Cerebellar cortex (tissue), 1 donor: ENCODE measurements around the gene RPTOR.
"Not testable (repeated sequence)": the region's sequence is repeated elsewhere in the genome, so short reads cannot be mapped to it uniquely, and the experiment has no call there.

ENCODE experiments used
- DNase-seq: peaks from one replicate; pipeline ENCODE4 v3.0.0-alpha.2; 2015; ENCODE audit warnings: low spot score

The RPTOR gene

DNA sequence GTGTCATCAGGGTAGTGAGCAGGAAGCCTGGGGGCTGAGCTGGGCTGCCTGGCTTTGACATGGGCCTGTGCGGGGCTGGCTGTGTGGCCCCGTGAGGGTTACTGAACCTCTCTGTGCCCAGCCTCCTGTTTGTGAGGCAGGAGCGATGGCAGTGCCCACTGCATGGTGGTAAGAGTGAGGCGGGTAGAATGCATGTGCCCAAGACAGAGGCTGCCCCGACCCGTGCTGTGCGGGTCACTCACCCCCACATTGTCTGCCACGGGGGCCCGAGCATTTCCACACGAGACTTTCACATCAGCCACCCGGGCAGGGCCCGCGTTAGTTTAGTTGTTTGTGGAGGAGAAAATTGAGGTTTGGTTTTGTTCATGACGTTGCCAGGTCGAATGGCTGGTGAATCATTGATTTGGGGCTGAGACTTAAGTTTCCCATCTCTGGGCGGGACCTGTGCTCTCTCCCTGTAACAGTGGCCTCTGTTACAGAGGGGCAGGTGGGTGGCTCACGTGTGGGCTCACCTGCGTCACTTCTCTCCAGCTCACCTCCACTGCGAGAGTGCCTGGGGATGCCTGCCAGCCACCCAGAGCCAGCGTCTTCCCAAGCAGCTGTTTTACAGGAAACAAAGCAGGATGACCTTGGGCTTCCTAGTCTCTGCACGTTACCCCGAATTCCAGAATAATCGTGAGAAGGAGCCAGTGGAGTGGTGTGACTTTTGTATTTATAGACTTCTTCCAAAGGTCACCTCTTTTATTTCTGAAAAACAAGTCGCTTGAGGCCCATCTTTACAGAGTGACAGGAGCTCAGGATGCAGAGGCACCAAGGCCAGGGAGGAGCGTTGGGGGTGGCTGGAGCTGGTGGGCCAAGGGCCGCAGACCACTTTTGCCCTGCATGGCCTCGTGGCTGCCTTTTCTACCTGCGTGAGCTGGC lies 150.6 kb downstream of the RPTOR start:
- DNase-seq: no peak

- DNase-seq: peak; percentile 90
Measured at GRCh38 chr17:80695979-80696378, 151.3 kb downstream of the RPTOR start.

GRCh38 chr17:80696456-80696855 lies 151.8 kb downstream of the RPTOR start:
- peak; percentile 28 for DNase-seq

DNA sequence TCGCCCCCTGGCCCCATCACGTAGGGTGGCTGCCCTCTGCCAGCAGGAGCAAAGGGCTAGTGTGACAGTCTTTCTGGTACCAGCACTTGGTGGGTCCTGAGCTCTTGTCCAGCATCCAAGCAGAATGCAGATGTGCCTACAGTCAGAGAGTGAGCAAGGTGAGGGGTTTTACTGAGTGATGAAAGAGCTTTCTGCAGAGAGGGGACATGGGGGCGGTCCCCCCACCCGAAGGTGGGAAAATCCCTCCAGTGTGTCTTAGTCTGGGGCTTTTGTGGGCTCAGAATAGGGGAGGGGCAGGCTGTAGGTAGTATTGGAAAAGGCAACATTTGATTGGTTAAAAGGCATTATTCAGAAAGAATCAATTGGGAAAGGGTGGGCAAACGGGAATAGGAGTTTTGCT lies 152.3 kb downstream of the RPTOR start:
- DNase-seq: no peak

GRCh38 chr17:80698297-80698696 lies 153.7 kb downstream of the RPTOR start:
- DNase-seq: no peak

- not testable (repeated sequence) for DNase-seq
Measured at GRCh38 chr17:80699205-80699604, 154.6 kb downstream of the RPTOR start.

DNA sequence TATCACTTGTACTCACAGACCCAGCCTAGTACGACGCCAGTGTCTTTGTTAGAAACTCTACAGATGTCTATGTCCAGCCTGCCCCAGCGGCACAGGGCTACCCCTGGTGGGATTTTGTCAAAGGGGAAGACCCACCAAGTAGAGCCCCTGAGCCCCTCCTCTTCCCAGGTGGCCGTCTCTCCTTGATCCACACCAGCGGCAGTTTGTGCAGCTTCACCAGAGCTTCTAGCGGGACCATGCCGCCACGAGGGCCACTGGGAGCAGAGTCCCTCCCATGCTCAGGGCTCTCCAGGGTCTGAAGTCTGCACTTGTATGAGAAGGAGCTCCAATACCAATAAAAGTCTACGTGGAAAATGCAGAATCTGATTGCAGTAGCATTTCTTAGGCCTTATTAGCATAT lies 157.1 kb downstream of the RPTOR start:
- DNase-seq: no peak

- no peak for DNase-seq
Measured at GRCh38 chr17:80702315-80703141, 157.9 kb downstream of the RPTOR start.

GRCh38 chr17:80703142-80703478 lies 158.5 kb downstream of the RPTOR start:
- no peak for DNase-seq

DNA sequence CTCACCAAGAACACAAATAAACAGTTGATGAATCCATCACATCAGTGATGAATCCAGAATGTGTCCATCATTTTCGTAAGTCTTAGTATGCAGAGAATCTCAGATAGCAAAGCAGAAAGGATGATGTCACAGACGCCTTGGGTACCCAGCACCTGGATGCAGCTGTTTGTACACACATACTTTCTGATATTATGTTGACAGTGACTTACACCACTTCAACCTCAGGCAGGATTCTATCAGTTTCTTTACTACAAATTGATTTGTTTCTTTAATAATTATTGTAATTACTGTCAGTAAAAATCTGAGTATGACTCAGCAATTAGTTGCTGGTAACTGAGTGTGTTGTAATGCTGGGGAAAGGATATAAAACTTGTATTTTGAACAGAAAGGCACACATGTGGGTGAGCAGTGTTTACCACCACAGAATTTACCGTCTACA lies 159.8 kb downstream of the RPTOR start:
- no peak for DNase-seq

DNA sequence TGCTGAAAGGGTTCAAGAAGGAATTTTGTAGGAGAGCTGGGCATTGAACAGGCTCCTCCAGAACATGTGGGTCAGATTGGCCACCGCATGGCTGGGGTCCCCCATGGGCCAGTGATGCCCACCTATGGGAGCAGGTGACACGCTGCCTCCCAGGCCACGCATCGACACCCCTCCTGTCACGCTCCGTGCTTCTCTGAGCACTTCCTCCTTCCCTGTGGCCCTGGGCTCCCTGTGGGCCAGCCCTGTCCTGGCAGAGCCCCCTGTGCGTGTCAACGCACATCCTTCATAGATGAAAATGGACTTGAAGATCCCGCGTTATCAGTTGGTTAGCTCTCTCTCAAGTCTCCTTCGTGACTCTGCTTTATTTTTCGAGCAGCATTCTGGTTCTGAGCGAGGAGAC lies 160.3 kb downstream of the RPTOR start:
- DNase-seq: no peak

DNA sequence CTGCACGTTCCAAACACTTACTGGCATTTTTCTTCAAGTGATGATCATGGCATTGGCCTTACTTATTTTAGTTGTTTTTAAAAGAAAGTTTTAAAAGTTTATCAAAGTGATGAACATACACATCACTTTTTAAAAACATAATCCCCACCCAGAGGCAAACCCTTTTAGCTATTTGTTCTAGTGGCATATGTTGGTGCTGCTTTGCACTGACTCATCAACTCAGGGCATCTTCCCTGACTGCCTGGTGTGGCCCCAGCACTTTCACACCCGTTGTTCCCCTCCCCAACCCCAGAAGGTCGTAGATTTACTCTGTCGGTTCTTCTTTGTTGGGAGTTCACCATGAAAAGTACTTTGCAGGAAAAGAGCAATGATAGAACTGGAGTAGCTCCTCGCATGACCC lies 161.3 kb downstream of the RPTOR start:
- no peak for DNase-seq

DNA sequence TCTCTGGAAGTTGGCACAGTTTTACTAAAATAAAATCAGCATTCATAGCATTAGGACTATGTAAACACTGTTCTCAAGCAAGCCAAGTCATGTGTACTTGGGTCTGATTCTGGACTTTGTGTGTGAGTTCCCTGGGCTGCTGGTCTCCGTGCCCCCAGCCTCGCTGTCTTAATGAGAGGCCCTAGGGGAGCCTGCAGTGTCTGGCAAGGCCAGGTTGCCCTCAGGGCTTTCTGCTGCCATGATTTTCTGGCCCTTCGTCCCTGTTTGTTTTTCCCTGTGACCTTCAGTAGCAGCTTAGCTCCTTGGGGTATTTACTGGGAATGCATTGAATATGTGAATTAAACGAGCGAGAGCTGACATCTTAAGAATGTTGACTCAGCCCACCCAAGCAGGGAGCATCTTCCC lies 161.8 kb downstream of the RPTOR start:
- no peak for DNase-seq

DNA sequence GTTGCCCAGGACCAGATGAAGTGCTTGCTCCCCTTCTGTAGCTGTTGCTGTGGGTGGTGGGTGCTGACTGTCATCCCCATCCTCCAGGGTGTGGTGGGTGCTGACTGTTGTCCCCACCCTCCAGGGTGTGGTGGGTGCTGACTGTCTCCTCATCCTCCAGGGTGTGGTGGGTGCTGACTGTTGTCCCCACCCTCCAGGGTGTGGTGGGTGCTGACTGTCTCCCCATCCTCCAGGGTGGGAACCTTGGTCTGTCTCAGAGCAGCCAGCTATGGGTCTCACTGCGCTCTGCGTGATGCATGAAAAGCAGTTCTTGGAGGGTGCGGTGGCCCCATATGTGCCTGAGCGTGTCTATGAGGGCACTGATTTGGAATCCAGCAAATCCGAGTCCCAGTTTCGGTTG lies 163.8 kb downstream of the RPTOR start:
- no peak for DNase-seq

DNA sequence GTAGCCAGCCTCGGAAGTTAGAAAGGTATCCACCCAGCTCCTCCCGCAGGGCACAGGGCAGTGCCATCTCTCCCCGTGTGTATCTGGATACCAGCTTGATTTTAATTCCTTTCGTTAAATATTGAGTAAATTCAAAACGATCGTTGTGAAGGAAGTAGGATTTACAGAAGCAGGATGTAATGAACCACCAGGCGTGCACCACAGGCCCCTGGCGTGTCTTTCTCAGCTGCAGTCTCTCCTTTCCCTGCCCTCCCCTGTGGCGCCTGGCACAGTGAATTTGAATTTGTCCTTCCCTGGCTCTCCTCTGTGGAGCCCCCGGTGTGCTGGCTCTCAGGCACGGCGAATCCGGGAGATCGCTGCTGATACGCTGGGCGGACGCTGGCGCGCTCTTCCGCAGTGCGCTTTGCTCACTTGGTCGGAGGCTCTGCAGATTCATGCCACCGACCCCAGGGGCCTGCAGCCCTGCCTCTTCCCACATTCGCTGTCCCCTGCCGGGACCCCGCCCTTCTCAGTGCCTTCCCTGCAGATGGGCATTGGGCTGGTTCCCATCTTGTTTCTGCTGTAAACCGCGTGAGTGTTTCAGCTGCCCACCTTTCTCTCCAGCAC lies 164.6 kb downstream of the RPTOR start:
- DNase-seq: peak; percentile 52

DNA sequence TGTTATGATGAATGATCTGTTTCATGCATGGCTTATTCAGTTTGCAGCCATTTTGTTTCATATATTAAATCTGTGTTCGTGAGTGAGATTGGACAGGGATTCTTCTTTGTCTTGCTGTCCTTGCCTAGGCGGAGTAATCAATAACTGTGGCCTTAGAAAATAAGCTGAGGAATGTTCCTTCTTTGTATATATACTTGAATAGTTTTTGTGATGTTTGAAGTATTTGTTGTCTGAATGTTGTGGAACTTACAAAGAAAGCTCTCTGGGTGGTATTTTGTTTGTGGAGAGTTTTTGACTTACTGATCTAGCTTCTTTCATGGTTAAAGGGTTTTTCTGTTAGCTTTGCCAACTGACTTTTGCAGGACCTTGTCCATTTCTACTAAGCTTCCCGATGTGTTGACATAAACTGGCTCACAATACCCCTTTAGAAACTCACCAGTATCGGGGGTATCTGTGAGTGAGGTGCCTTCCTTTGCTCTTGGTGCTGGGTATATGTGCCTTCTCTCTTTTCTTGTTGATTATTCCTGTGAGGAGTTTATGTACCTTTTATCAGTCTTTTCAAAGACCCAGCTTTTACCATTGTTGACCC lies 166.2 kb downstream of the RPTOR start:
- DNase-seq: no peak

DNA sequence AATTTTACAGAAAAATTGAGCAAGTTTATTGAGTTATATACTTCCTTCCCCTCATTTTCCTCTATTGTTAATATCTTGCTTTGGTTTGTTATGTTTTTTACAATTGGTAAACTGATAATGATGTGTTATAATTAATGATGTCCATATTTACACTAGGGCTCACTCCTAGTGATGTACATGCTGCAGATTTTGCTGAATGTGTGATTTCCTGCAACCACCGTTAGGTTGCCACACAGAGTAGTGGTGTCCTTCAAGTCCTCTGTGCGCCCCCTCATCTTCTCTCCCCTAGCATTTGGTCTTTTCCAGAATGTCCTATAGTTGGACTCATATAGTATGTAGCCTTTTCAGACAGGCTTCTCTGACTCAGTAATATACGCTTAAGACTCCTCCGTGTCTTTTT lies 167.5 kb downstream of the RPTOR start:
- no peak for DNase-seq

- no peak for DNase-seq
Measured at GRCh38 chr17:80712606-80713005, 168.0 kb downstream of the RPTOR start.

DNA sequence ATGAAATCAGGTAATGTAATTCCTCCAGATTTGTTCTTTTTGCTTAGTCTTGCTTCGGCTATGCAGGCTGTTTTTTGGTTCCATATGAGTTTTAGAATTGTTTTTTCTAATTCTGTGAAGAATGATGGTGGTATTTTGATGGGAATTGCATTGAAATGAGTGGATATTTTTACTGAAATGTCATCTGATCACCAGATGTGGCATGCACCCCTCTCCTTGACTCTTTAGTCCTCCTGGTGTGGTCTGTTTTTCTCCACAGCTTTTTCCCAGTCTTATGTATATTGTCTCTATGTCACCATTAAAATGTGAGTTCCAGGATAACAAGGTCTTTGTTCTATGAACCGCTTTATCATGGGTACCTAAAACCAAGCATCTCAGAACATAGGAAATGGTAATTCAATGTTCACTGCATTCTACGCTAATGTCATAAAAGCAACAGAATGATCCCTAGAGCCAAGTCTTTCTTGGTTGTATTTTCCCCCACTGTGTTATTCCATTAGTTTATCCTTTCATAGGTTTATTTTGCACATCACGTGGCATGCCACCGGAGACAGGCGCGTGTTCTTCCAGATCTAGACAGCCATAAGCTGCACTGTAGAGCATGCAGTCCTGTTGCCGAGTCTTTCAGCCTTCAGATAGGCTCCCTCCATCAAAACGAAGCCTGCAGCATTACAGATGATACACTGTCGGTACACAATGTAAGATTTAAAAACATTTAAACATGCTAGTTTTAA lies 172.5 kb downstream of the RPTOR start:
- DNase-seq: no peak

GRCh38 chr17:80717720-80718083 lies 173.1 kb downstream of the RPTOR start:
- no peak for DNase-seq

DNA sequence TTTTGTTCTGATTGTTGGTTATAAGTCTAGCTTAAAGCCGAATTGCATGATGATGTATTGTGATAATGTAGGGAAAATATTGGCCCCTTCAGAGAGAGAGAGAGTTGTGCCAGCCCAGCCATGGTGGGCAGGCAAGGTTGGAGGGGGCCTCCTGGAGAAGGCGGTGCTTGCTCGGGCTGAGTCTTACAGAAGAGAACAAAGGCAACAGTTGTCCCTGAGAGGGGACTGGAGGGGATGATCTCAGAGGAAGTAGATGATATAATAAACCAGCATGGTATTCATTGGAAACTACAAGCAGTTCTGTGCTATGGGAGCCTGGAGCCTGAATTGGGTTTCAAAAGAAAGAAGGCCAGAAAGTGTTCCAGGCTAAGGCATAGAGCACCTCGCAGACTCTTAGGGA lies 173.8 kb downstream of the RPTOR start:
- DNase-seq: no peak

DNA sequence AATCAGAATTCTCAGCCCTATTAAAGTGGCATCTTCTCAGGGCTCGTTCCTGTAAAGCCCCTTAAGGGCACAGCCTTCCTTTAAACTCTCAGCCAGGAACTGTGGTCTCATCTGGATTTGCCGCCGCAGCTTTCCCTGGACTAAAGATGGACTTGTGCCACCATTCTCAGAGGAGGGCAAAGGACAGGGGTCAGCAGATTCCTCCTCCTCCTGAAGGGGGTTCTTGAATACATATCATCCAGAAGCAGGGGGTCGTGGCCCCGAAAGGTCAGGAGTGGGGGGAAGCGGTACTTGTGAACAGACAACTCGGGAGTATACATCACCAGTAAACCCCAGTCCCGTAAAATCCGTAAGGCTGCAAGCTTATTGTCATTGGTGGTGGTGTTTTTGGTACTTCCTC lies 174.8 kb downstream of the RPTOR start:
- no peak for DNase-seq
